Testis (tissue), 2 donors: ENCODE data around the gene SPA17.

Source experiments
- CTCF ChIP-seq, 3 experiments: fragments of 450-650 bp in 2 of 3; fragments of 200-600 bp in 1 of 3; sonication (generic) in 1 of 3; IDR thresholded peaks; one replicate each; pipeline ENCODE4 v1.5.1; 2016 to 2019; ENCODE audit warnings: antibody characterized with exemption in 3 of 3, mild to moderate bottlenecking in 2 of 3, moderate library complexity in 1 of 3
- POLR2A ChIP-seq: fragments of 450-650 bp; IDR thresholded peaks from one replicate; pipeline ENCODE4 v1.6.1; 2017; ENCODE audit warnings: antibody characterized with exemption, mild to moderate bottlenecking, moderate library complexity

GRCh38 chr11:124699547-124699946, 25.8 kb downstream of the SPA17 start:
- TF ChIP-seq CTCF (IDR thresholded peaks at IDR 0.05) (no peak), POLR2A (no peak)
